ENCODE measurements around the gene DAP3.
A peak's percentile ranks its signal among the peaks of the same experiment; 100 is the strongest.
"Not testable (repeated sequence)": the region's sequence is repeated elsewhere in the genome, so short reads cannot be mapped to it uniquely, and the experiment has no call there.

The DAP3 gene

DNA sequence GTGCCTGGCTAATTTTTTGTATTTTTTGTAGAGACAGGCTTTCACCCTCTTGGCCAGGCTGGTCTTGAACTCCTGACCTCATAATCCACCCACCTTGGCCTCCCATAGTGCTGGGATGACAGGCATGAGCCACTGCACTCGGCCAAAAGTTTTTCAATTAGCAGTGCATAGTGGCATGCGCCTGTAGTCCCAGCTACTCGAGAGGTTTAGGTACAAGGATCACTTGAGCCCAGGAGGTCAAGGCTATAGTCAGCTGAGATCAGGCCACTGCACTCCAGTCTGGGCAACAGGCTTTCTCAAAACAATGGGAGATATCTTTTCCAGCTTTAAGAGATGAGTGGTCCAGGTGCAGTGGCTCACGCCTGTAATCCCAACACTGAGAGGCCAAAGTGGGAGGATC is 30.8 kb downstream of the DAP3 start:
- no peak for DNase-seq

DNA sequence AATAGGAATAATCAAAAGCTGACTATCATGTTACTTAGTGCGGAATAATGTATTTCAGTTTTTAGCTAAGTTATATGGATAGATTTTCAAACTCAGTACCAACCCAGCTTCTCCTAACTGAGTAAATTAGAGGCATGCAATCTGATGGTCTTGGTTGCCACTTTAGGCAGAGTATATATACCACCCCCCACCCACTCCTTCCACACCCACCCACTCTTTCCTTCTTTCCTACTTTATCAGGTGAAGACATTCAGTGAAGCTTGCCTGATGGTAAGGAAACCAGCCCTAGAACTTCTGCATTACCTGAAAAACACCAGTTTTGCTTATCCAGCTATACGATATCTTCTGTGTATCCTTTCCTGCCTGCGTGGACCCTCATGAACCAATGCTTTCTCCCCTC is 36.3 kb downstream of the DAP3 start:
- no peak for DNase-seq

DNA sequence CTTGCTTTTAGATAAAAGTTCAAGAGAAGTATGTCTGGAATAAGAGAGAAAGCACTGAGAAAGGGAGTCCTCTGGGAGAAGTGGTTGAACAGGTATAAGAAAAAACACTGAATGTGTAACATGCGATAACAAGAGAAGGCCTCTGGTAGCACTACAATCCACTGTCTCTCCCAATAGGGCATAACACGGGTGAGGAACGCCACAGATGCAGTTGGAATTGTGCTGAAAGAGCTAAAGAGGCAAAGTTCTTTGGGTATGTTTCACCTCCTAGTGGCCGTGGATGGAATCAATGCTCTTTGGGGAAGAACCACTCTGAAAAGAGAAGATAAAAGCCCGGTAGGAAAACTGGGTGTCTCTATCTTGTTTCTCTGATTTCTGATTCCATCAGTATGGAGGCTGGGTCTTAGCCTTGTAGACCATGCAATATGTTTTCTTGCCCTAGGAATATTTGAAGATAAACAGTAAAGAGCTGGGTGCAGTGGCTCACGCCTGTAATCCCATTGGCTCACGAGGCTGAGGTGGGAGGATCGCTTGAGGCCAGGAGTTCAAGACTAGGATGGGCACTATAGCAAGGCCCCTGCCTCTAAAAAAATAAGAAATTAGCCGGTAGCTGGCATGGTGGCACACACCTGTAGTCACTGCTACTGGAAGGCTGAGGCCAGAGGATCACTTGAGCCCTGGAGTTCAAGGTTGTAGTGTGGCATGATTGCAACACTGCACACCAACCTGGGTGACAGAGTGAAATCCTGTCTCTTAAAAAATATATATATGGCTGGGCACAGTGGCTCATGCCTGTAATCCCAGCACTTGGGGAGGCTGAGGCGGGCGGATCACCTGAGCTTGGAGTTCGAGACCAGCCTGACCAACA is 40.4 kb downstream of the DAP3 start:
- peak; percentile 45 for DNase-seq

DNA sequence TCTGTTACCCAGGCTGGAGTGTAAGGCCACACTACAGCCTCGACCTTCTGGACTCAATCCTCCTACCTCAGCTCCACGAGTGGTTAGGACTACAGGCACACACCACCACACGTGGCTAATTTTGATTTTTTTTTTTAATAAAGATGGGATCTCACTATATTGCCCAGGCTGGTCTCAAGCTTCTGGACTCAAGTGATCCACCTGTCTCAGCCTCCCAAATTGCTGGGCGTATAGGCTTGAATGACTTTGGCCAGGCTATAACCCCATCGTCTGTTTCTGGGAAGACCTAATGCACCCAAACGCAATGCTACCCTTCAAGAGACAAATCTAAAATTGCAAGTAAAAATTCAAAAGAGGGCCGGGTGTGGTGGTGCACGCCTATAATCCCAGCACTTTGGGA is 52.1 kb downstream of the DAP3 start:
- no peak for DNase-seq

DNA sequence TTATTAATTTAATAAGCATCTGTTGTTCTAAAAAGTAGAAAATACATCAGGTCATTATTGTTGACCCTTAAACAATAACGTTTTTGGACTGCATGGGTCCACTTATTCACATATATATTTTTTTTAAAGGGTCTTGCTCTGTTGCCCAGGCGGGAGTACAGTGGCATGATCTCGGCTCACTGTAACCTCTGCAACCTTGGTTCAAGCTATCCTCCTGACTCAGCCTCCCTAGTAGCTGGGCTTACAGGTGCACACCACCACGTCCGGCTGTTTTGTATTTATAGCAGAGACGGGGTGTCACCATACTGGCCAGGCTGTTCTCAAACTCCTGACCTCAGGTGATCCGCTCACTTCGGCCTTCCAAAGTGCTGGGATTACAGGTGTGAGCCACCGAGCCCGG is 53.0 kb downstream of the DAP3 start:
- no peak for DNase-seq

DNA sequence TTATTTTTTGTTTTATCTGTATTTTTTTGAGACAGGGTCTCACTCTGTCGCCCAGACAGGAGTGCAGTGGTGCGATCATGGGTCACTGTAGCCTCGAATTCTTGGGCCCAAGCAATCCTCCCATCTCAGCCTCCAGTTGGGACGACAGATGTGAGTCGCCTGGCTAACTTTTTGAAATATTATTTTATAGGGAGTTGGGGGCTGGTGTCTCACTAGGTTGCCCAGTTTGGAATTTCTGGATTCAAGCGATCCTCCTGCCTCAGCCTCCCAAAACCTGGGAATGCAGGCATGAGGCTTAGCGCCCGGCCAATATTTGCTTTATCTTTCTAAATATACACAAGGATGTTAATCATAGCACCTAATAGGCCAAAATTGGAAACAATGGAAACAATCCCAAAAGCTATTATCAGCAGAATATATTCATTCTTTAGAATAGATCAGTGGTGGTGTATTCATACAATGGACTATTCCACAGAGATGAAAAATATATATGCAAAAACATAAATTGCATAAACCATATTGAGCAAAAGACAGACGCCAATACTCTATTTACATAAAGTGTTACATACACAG is 55.9 kb downstream of the DAP3 start:
- DNase-seq: no peak

DNA sequence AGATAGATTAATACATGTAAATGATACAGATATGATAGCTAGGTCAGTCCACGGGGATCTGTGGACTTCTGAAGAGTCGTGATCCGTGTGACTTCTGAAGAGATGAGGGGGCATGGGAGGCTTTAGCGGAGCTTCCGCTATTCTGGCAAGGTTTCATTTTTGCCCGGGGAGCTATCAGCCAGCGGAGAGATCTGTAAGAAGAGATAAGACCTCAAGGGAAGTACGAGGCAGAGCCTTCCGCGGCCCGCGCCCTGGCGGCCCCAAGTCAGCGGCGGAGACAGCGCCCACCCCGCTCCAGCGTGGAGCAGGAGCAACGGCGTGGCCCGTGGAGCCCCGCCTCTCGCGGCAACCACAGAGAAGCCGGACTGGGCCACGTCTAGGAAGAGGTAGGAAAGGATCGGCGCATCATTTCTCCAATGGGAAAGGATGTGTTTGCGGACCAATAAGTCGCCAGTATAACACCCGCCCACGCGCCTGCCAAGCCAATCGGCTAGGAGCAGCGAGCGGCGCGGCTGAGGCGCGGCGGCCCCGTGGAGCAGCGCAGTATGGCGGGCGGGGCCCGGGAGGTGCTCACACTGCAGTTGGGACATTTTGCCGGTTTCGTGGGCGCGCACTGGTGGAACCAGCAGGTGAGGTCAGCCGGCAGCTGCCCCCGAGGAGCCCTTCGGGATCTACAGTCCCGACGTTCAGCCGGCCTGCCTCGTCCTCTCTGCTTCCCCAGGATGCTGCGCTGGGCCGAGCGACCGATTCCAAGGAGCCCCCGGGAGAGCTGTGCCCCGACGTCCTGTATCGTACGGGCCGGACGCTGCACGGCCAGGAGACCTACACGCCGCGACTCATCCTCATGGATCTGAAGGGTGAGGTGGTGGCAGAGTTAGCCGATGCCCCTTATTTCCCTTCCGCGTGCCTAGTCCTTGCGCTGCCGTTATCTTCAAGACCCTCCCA is 56.7 kb downstream of the DAP3 start:
- peak; percentile 93 for DNase-seq

DNA sequence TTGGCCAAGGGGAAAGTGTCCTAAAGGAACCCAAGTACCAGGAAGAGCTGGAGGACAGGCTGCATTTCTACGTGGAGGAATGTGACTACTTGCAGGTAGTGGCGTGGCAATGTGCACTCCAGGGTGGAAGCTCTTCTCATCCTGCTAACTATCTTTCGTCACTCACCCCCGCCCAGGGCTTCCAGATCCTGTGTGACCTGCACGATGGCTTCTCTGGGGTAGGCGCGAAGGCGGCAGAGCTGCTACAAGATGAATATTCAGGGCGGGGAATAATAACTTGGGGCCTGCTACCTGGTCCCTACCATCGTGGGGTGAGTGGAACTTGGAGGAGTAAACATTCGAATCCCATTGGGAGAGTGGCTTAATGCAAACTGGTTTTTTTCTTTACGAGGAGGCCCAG is 58.7 kb downstream of the DAP3 start:
- DNase-seq: not testable (repeated sequence)

DNA sequence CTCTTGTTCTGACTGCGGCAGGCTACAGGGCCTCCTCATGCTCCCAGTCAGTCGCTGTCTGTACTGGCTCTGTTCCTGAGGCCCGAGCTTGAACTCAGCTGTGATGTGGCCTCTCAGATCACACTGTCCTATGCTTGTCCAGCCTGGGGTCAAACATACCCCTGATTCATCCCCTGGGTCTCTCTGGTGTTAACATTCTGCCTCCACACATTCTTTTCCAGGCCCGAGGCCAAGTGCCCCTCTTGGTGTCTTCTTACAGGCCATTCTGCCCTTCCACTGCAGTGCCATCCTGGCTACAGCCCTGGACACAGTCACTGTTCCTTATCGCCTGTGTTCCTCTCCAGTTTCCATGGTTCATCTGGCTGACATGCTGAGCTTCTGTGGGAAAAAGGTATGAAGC is 59.2 kb downstream of the DAP3 start:
- DNase-seq: not testable (repeated sequence)

DNA sequence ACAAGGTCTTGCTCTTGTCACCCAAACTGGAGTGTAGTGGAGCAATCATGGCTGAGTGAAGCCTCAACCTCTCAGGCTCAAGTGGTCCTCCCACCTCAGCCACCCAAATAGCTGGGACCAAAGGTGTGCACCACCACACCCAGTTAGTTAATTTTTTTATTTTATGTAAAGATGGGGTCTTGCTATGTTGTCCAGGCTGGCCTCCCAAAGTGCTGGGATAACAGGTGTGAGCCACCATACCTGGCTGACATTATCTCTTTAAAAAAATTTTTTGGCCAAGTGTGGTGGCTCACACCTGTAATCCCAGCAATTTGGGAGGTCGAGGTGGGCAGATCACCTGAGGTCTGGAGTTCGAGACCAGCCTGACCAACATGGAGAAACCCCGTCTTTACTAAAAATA is 70.1 kb downstream of the DAP3 start:
- not testable (repeated sequence) for DNase-seq

DNA sequence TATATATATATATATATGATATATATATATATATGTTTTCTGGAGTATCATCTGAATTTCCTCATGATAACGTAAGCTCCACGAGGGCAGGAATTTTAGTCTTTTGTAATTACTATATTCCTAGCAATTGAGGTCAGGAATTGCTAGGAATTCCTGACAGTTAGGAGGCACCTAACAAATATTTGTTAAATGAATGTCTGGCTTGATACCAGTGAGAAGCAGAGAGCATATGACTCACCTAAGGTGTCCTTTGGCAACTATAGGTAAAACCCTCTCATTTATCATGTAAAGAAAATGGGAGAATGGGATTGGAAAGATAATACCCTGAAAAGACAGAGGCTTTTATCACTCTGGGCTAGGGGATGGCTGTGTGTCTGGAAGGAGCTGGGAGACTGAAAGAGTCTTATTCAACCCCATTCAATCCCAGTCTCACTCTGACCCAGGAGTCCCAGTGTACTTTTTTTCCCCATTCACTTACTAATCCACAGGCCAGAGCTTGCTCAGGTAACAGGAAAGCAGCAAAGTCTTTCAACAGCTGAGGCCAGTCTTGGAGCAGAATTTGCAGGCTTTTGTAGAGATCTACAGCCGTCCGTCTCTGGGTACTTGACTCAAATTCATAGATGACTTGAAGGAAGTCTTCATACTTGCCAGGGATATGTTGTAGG is 71.2 kb downstream of the DAP3 start:
- DNase-seq: no peak

DNA sequence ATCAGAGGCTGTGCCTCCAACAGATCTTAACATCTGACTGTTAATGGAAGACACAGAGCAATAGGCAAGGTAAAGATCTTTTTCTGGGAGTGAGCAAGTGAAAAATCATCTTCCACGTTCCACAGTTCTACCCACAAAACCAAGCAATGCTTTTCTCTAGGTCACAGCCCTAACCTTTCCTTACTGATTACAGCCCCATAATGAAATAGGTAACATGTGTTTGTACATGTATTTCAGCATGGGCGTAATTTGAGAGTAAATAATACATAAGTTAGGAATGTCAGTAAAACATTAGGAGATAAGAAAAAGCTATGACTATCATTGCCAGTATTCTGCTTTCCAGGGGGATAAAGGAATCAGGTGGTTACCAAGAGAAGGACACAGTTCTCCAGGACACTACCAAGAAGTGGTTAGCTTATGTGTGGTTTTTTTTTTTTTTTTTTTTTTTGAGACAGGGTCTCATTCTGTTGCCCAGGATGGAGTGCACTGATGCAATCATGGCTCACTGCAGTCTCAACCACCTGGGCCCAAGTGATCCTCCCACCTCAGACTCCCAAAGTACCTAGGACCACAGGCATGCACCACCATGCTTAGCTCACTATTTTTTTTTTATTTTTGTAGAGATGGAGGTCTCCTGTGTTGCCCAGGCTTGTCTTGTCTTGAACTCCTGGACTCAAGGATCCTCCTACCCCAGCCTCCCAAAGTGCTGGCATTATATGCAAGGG is 72.0 kb downstream of the DAP3 start:
- DNase-seq: no peak

DNA sequence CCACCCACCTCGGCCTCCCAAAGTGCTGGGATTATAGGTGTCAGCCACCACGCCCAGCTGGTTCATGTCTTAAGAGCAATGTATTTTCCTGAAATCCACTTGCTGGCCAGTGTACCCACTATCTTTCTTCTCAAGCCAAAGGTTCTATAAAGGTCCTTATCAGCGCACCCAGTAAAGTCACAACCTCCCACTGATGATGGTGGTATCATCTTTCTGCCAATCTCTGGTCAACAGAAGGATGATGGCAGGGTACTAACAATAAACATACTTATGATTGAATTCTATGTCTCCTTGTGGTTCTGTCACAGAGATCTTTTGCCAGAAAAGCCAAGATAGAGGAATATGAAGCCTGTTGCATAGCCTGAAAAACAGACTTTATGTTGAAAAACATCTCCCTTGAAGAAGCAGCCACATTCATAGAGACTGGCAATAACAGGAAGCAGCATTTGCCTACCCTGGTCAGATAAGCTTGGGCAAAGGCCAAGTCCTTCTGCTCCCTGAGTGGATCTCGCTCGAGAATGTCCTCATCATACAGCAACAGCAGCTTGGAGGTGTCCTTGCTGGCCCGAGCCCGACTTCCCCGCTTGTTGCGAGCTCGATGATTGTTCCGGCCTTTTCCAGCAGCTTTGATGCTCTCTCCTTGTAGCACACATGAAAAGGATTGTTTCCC is 73.0 kb downstream of the DAP3 start:
- no peak for DNase-seq

DNA sequence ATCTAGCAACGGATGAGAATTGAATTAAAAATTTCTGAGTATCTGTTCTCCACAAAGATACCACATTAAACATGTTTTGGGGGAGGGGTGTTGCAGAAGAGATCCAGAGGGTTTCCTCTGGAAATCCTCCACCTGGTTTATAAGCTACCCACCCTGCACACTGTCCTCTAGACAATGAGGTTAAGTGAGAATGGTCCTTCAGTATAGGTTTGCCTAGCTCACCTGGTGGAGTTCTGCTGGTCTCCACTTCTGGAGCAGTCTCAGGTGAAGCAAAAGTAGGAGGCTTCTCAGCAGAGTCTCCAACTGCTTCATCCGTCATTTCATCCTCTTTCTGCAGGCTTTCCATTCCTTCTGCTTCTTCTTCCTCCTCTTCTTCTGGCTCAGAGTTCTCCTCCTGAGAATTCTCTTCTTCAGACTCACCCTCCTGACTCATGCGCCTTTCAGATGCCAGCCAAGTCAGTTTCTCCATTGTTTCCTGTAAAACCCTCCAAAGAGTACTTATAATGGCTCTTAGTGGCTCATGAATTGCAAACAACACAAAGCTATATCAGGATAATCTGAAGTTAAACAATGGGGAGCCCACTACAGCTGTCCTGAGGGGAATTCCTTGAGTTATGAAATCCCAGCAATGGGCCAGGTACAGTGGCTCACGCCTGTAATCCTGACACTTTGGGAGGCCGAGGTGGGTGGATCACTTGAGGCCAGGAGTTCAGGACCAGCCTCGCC is 74.4 kb downstream of the DAP3 start:
- DNase-seq: not testable (repeated sequence)

DNA sequence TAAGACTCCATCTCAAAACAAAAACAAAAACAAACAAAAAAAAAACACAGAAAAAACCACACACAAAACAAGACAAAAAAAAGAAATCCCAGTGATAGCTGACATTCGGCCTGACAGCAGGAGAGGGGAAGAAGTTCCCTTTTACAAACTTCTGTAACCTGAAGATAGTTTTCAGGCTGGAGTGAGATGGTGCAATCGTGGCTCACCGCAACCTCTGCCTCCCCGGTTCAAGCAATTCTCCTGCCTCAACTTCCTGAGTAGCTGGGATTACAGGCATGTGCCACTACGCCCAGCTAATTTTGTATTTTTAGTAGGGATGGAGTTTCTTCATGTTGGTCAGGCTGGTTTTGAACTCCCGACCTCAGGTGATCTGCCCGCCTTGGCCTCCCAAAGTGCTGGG is 75.1 kb downstream of the DAP3 start:
- not testable (repeated sequence) for DNase-seq

DNA sequence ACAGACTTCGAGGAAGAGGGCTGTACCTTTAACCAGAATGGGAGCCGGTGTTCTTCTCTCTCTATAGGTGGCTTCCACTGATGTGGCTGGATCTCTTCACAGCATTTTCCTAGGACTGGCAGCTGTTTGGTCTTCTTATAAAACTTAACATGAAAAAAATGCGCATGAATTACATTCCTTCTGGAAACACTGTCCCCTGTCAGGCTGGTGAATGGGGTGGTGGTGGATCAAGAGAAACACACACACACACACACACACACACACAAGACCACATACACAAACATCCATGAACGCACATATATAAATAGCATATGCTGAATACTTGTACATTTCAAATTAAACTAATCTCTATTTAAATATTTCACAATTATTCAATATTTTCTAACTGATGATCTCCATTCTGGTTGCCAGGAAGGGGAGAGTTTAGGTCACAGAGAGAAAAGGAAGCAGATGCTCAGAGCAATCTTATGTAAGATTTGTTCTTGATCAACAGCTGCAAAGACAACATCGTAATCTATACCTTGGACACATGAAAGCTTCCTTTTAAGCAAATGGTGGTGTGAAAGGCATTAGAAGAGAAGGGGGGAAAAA is 78.6 kb downstream of the DAP3 start:
- not testable (repeated sequence) for DNase-seq

DNA sequence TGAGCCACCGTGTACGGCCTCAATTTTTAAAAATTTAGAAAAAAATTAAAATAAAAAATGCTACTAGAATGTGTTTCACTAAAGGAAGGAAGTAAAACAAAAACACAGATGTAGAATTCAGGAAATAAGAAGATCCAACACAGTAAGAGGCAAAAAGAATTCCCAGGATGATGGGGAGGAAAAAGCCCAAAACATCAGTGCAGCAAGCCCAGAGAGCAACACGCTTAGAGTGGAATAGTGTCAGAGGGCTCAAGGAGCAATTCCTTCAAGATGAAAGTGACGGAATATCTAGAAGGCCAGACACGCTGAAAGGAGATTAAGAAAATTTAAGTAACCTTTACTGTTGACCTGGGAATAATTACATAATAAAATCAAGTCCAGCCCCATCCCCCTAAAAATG is 80.4 kb downstream of the DAP3 start:
- DNase-seq: no peak

DNA sequence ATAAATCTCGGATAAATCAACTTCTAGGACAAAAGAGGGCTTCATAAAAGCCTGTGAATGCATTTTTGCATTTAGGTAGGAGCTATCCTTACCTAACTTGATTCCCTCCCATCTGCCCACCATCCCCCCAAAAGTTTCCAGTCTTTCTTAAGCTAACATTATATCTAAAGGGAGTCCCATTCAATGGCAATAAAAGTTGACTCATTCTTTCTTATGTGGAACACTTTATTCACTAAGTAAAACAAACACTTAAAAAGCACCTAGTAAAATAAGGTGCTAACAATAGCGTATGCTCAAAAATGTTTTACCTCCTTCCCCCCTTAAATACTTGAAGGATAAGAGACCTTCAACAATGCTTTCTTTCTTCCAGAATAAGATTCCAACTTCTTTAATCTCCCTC is 84.3 kb downstream of the DAP3 start:
- DNase-seq: no peak

DNA sequence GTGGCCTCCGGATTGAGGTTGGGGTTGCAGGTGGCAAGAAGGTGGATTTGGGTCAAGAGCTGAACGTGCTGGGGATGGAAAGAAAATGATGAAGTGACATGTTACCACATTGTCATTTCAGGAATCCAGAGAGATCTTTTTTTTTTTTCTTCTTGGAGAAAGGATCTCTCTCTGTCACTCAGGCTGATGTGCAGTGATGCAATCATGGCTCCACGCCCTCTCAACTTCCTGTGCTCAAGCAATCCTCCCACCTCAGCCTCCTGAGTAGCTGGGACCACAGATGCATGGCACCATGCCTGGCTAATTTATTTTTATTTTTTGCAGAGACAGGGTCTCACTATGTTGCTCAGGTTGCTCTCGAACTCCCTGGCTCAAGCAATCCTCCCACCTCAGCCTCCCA is 87.5 kb downstream of the DAP3 start:
- no peak for DNase-seq

DNA sequence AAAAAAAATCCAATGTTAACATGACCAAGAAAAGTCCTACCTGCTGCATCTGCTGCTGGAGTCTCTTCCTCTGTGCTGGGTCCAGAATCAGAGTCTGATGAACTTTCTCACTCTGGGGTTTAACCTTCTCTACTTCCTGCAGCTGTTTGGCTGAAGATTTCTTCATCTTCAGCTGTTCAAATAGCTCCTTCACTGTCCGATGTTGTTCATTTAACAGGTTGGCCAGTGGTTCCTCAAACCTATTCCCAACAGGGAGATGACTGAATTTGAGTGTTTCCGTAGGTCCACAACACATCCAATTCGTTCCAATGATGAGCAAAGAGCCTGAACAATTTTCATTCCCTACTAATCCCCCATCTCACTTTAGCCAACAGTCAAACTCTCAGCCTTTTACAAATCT is 88.7 kb downstream of the DAP3 start:
- DNase-seq: no peak

Measured in CD4-positive, alpha-beta T cell treated with Interleukin-10 for 1 hour (primary cell).